ENCODE results near the gene CBLN3.

DNA sequence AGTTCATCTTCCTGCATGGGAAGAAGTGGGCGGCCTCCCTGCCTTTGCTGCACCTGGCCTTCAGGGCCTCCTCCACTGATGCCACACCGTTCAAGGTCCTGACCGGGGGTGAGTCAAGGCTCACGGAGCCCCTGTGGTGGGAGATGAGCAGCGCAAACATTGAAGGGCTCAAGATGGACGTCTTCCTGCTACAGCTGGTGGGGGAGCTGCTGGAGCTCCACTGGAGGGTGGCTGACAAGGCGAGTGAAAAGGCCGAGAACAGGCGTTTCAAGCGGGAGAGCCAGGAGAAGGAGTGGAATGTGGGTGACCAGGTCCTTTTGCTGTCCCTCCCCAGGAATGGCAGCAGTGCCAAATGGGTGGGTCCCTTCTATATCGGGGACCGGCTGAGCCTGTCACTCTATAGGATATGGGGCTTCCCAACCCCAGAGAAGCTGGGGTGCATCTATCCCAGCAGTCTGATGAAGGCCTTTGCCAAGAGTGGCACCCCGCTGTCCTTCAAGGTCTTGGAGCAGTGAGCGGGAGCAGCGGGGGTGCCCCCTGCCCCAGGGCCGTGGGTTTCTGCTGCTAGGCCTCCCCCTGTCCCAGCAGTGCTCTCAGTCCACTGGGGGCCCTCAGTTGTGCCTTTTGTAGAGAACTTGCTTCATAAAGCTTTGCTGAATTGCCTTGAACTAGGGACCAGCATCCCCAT, 12.4 kb downstream of the CBLN3 start:
- TF ChIP-seq, protein P1, sequence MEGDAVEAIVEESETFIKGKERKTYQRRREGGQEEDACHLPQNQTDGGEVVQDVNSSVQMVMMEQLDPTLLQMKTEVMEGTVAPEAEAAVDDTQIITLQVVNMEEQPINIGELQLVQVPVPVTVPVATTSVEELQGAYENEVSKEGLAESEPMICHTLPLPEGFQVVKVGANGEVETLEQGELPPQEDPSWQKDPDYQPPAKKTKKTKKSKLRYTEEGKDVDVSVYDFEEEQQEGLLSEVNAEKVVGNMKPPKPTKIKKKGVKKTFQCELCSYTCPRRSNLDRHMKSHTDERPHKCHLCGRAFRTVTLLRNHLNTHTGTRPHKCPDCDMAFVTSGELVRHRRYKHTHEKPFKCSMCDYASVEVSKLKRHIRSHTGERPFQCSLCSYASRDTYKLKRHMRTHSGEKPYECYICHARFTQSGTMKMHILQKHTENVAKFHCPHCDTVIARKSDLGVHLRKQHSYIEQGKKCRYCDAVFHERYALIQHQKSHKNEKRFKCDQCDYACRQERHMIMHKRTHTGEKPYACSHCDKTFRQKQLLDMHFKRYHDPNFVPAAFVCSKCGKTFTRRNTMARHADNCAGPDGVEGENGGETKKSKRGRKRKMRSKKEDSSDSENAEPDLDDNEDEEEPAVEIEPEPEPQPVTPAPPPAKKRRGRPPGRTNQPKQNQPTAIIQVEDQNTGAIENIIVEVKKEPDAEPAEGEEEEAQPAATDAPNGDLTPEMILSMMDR (IDR thresholded peaks at IDR 0.05) = no peak
- TF ChIP-seq EZH2 (IDR thresholded peaks at IDR 0.05) (no peak), EZH2phosphoT487 (IDR thresholded peaks at IDR 0.05) (no peak)

All from neural progenitor cell (in vitro differentiated cells).